ENCODE results near the gene ST8SIA5. TPM values are rescaled to one million over a fixed set of nuclear protein-coding genes. Genes with fewer than 3 reads are reported as not detected.

Gene ST8SIA5
- total and polyA plus RNA-seq, 2 donors (not counting 1 experiment from before 2014, with no cell fraction given) = under 0.01 to 0.01 TPM

DNA sequence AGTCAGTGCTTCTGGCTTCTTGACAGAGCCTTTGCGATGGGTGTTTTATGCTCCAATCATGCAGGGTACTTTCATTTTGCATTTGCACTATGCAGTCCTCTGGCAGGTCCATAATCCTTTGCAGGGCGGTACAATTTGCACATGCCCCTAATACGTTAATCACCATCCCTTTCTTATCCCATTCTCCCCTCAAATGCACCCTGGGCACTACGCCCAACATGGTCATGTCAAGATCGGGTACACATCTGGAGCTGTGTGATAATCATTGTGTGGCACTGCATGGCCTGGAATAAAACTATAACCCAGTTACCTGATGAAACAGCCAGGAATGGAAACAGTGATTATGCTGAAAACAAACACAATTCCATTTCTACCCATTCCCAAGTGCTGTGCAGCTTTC lies 127.5 kb downstream of the ST8SIA5 start:
- no peak for DNase-seq (ENCODE audit: low read depth in 2 of 2)
- no peaks in the 10 kb centered on the region for H3K79me2 ChIP-seq (ENCODE audit: control insufficient read depth, insufficient read depth, low read length)
- no peak overlapping the region for H3K4me3 ChIP-seq (replicated peaks in 1 of 4; ENCODE audit: control extremely low read depth in 1 of 4, insufficient read depth in 1 of 4, low read depth in 3 of 4, low read length in 4 of 4)
- H3K9ac ChIP-seq (ENCODE audit: insufficient read depth, low read length) = no peak overlapping the region
- H3K4me2 ChIP-seq (ENCODE audit: extremely low read depth, insufficient read depth, low read length) = no peak overlapping the region
- no peak overlapping the region for H2AFZ ChIP-seq (ENCODE audit: low read length)
- no peaks in the 10 kb centered on the region for H4K20me1 ChIP-seq (ENCODE audit: control insufficient read depth, extremely low read depth, insufficient read depth, low read length)
- H3K9me3 ChIP-seq (ENCODE audit: control insufficient read depth, insufficient read depth, low read depth, low read length) = no peaks in the 10 kb centered on the region
- TF ChIP-seq, protein P1, sequence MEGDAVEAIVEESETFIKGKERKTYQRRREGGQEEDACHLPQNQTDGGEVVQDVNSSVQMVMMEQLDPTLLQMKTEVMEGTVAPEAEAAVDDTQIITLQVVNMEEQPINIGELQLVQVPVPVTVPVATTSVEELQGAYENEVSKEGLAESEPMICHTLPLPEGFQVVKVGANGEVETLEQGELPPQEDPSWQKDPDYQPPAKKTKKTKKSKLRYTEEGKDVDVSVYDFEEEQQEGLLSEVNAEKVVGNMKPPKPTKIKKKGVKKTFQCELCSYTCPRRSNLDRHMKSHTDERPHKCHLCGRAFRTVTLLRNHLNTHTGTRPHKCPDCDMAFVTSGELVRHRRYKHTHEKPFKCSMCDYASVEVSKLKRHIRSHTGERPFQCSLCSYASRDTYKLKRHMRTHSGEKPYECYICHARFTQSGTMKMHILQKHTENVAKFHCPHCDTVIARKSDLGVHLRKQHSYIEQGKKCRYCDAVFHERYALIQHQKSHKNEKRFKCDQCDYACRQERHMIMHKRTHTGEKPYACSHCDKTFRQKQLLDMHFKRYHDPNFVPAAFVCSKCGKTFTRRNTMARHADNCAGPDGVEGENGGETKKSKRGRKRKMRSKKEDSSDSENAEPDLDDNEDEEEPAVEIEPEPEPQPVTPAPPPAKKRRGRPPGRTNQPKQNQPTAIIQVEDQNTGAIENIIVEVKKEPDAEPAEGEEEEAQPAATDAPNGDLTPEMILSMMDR (conservative IDR thresholded peaks at IDR 0.05 in 1 of 2, IDR thresholded peaks at IDR 0.05 in 1 of 2; ENCODE audit: low read depth in 1 of 2, low read length in 2 of 2) = no peak
- TF ChIP-seq EZH2 (IDR thresholded peaks at IDR 0.05; ENCODE audit: low read length, missing control alignments) = no peak
- H3K4me1 ChIP-seq (ENCODE audit: control insufficient read depth, extremely low read depth, insufficient read depth, low read length) = no peaks in the 10 kb centered on the region
- no peaks in the 10 kb centered on the region for H3K27me3 ChIP-seq (ENCODE audit: control insufficient read depth, insufficient read depth, low read length)
- no peak overlapping the region for H3K27ac ChIP-seq (ENCODE audit: insufficient read depth, low read length)
- no peaks in the 10 kb centered on the region for H3K36me3 ChIP-seq (ENCODE audit: control insufficient read depth, insufficient read depth, low read length)

DNA sequence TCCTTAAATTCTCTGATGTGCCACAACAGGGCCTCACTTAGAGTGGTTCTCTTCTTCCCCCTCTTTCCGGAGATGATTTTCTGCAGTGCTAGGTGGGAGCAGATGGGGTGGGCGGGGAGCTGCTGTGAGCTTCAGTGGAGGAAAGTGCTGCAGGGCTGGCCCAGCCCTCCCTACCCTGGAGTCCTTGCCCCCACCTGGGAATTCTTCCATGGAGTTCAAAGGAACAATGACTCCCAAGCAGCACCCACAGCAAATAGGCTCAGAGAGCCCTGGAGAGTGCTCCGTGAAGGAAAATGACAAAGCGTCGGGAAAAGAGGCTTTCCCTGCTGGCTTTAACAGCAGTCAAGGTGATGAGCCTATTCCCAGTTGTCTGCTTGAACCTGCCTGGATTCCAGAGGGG lies 128.6 kb downstream of the ST8SIA5 start:
- no peaks in the 10 kb centered on the region for H3K27me3 ChIP-seq (ENCODE audit: control insufficient read depth, insufficient read depth, low read length)
- no peaks in the 10 kb centered on the region for H4K20me1 ChIP-seq (ENCODE audit: control insufficient read depth, extremely low read depth, insufficient read depth, low read length)
- no peak overlapping the region for H3K4me2 ChIP-seq (ENCODE audit: extremely low read depth, insufficient read depth, low read length)
- H3K36me3 ChIP-seq (ENCODE audit: control insufficient read depth, insufficient read depth, low read length) = no peaks in the 10 kb centered on the region
- H3K4me3 ChIP-seq (replicated peaks in 1 of 4; ENCODE audit: control extremely low read depth in 1 of 4, insufficient read depth in 1 of 4, low read depth in 3 of 4, low read length in 4 of 4) = no peak overlapping the region
- DNase-seq (ENCODE audit: low read depth in 2 of 2) = no peak
- no peaks in the 10 kb centered on the region for H3K79me2 ChIP-seq (ENCODE audit: control insufficient read depth, insufficient read depth, low read length)
- H3K9ac ChIP-seq (ENCODE audit: insufficient read depth, low read length) = no peak overlapping the region
- TF ChIP-seq EZH2 (IDR thresholded peaks at IDR 0.05; ENCODE audit: low read length, missing control alignments) = no peak
- TF ChIP-seq, protein P1 (conservative IDR thresholded peaks at IDR 0.05 in 1 of 2, IDR thresholded peaks at IDR 0.05 in 1 of 2; ENCODE audit: low read depth in 1 of 2, low read length in 2 of 2) = no peak
- H3K4me1 ChIP-seq (ENCODE audit: control insufficient read depth, extremely low read depth, insufficient read depth, low read length) = no peaks in the 10 kb centered on the region
- H3K27ac ChIP-seq (ENCODE audit: insufficient read depth, low read length) = no peak overlapping the region
- H3K9me3 ChIP-seq (ENCODE audit: control insufficient read depth, insufficient read depth, low read depth, low read length) = no peaks in the 10 kb centered on the region
- H2AFZ ChIP-seq (ENCODE audit: low read length) = no peak overlapping the region

DNA sequence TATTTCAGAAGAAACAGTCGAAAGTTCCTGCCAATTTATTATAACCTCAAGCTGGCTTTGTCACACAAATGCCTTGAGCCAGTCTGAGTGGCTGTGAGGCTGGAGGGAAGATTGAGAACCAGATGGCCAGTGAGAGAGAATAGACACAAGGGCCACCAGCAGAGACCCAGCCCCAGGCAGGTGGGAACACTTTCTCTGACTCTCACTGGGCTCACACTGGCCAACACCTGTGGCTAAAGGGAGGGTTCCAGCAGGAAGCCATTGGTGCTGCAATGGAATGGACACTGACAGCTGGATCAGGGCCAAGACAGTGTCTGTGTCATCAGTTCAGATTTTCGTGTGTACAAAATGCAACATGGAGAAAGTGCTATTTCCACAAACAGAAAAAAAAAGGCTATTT lies 129.7 kb downstream of the ST8SIA5 start:
- no peak overlapping the region for H3K9ac ChIP-seq (ENCODE audit: insufficient read depth, low read length)
- H2AFZ ChIP-seq (ENCODE audit: low read length) = no peak overlapping the region
- H3K4me3 ChIP-seq (replicated peaks in 1 of 4; ENCODE audit: control extremely low read depth in 1 of 4, insufficient read depth in 1 of 4, low read depth in 3 of 4, low read length in 4 of 4) = no peak overlapping the region
- no peaks in the 10 kb centered on the region for H3K4me1 ChIP-seq (ENCODE audit: control insufficient read depth, extremely low read depth, insufficient read depth, low read length)
- no peaks in the 10 kb centered on the region for H3K36me3 ChIP-seq (ENCODE audit: control insufficient read depth, insufficient read depth, low read length)
- H3K27me3 ChIP-seq (ENCODE audit: control insufficient read depth, insufficient read depth, low read length) = no peaks in the 10 kb centered on the region
- DNase-seq (ENCODE audit: low read depth in 2 of 2) = no peak
- no peak overlapping the region for H3K27ac ChIP-seq (ENCODE audit: insufficient read depth, low read length)
- no peak overlapping the region for H3K4me2 ChIP-seq (ENCODE audit: extremely low read depth, insufficient read depth, low read length)
- no peaks in the 10 kb centered on the region for H4K20me1 ChIP-seq (ENCODE audit: control insufficient read depth, extremely low read depth, insufficient read depth, low read length)
- no peaks in the 10 kb centered on the region for H3K79me2 ChIP-seq (ENCODE audit: control insufficient read depth, insufficient read depth, low read length)
- H3K9me3 ChIP-seq (ENCODE audit: control insufficient read depth, insufficient read depth, low read depth, low read length) = no peaks in the 10 kb centered on the region
- TF ChIP-seq EZH2 (IDR thresholded peaks at IDR 0.05; ENCODE audit: low read length, missing control alignments) = no peak
- TF ChIP-seq, protein P1 (conservative IDR thresholded peaks at IDR 0.05 in 1 of 2, IDR thresholded peaks at IDR 0.05 in 1 of 2; ENCODE audit: low read depth in 1 of 2, low read length in 2 of 2) = no peak

Measured in fibroblast of lung (primary cell).